CD14-positive monocyte (primary cell): ENCODE measurements around the gene OXCT1. TPM values are rescaled to one million over a fixed set of nuclear protein-coding genes. Genes with fewer than 3 reads are reported as not detected.

Experiments used
- DNase-seq, 3 donors: peaks; one replicate each; pipeline ENCODE4 v3.0.0-alpha.2; 2011 to 2022
- H2AFZ ChIP-seq: 2 replicates; pipeline ENCODE4 v1.6.0; 2012; ENCODE audit warnings: mild to moderate bottlenecking, low read depth, low read length, inconsistent platforms; ENCODE audit not compliant: insufficient read depth, poor library complexity, severe bottlenecking
- H3K27ac ChIP-seq, 2 donors: 1 replicate in 1 of 2; 2 replicates in 1 of 2; pipeline ENCODE4 v1.5.1; 2012 to 2013; ENCODE audit warnings: low read length in 2 of 2, control low read depth in 1 of 2, inconsistent platforms in 1 of 2, low read depth in 1 of 2, mild to moderate bottlenecking in 1 of 2
- H3K27me3 ChIP-seq, 2 donors: one replicate each; pipeline versions ENCODE4 v1.6.0 to v1.6.1; 2011 to 2013; ENCODE audit warnings: low read length in 2 of 2; ENCODE audit not compliant: control insufficient read depth in 2 of 2, insufficient read depth in 2 of 2
- H3K36me3 ChIP-seq, 2 donors: replicated peaks in 1 of 2; 1 replicate in 1 of 2; 2 replicates in 1 of 2; pipeline versions ENCODE4 v1.5.1 to v1.6.1; 2012 to 2013; ENCODE audit warnings: low read length in 2 of 2, control low read depth in 1 of 2, inconsistent platforms in 1 of 2, mild to moderate bottlenecking in 1 of 2; ENCODE audit not compliant: insufficient read depth in 2 of 2, control insufficient read depth in 1 of 2
- H3K4me1 ChIP-seq, 2 donors: 1 replicate in 1 of 2; 2 replicates in 1 of 2; pipeline versions ENCODE4 v1.5.1 to v1.6.1; 2012 to 2013; ENCODE audit warnings: low read length in 2 of 2, control low read depth in 1 of 2, inconsistent platforms in 1 of 2, mild to moderate bottlenecking in 1 of 2, moderate library complexity in 1 of 2; ENCODE audit not compliant: insufficient read depth in 2 of 2, control insufficient read depth in 1 of 2
- H3K4me2 ChIP-seq: replicated peaks from 2 replicates; pipeline ENCODE3; 2012; ENCODE audit warnings: low read length, moderate library complexity, mild to moderate bottlenecking; ENCODE audit not compliant: poor library complexity, severe bottlenecking; ENCODE audit errors: extremely low read depth
- H3K4me3 ChIP-seq, 3 experiments: fragments of 200-600 bp in 1 of 3; sonication (generic) in 1 of 3; replicated peaks in 1 of 3; 1 replicate in 2 of 3; 2 replicates in 1 of 3; pipeline ENCODE4 v1.5.1; 2011 to 2013; ENCODE audit warnings: low read length in 3 of 3, mild to moderate bottlenecking in 3 of 3, control low read depth in 2 of 3, low read depth in 2 of 3, inconsistent platforms in 1 of 3, moderate library complexity in 1 of 3
- H3K79me2 ChIP-seq: 2 replicates; pipeline ENCODE4 v1.6.0; 2012; ENCODE audit warnings: mild to moderate bottlenecking, control low read depth, inconsistent platforms, low read length, moderate library complexity; ENCODE audit not compliant: insufficient read depth
- H3K9ac ChIP-seq: 2 replicates; pipeline ENCODE4 v1.6.0; 2017; ENCODE audit warnings: low read length, mild to moderate bottlenecking; ENCODE audit not compliant: insufficient read depth, poor library complexity, severe bottlenecking
- H3K9me3 ChIP-seq, 2 donors: replicated peaks in 1 of 2; 1 replicate in 1 of 2; 2 replicates in 1 of 2; pipeline versions ENCODE4 v1.5.1 to v1.6.1; 2012 to 2013; ENCODE audit warnings: low read length in 2 of 2, control low read depth in 1 of 2; ENCODE audit not compliant: control insufficient read depth in 1 of 2, insufficient read depth in 1 of 2
- H4K20me1 ChIP-seq: 2 replicates; pipeline ENCODE4 v1.6.0; 2012; ENCODE audit warnings: mild to moderate bottlenecking, low read length, control low read depth, moderate library complexity; ENCODE audit not compliant: insufficient read depth
- H3K27ac Mint-ChIP-seq, 7 donors: one replicate each; pipeline ENCODE4 v1.8.0; 2020; ENCODE audit warnings: mild to moderate bottlenecking in 7 of 7, mixed read lengths in 7 of 7, moderate library complexity in 6 of 7, inconsistent platforms in 2 of 7
- H3K27me3 Mint-ChIP-seq, 3 donors: one replicate each; pipeline ENCODE4 v1.8.0; 2021 to 2022; ENCODE audit warnings: low read depth in 3 of 3, mild to moderate bottlenecking in 3 of 3, mixed read lengths in 3 of 3, moderate library complexity in 3 of 3, inconsistent platforms in 1 of 3
- H3K36me3 Mint-ChIP-seq, 2 donors: one replicate each; pipeline ENCODE4 v1.8.0; 2020; ENCODE audit warnings: mixed read lengths in 2 of 2, inconsistent platforms in 1 of 2, mild to moderate bottlenecking in 1 of 2
- H3K4me1 Mint-ChIP-seq: one replicate; pipeline ENCODE4 v1.8.0; 2020; ENCODE audit warnings: mild to moderate bottlenecking, mixed read lengths
- H3K4me3 Mint-ChIP-seq, 2 donors: one replicate each; pipeline ENCODE4 v1.8.0; 2020; ENCODE audit warnings: mild to moderate bottlenecking in 2 of 2, mixed read lengths in 2 of 2, moderate library complexity in 1 of 2
- H3K9me3 Mint-ChIP-seq, 7 donors: one replicate each; pipeline ENCODE4 v1.8.0; 2020 to 2022; ENCODE audit warnings: mixed read lengths in 7 of 7, mild to moderate bottlenecking in 6 of 7, moderate library complexity in 6 of 7, inconsistent platforms in 2 of 7
- CTCF ChIP-seq: fragments of 200-600 bp; IDR thresholded peaks from one replicate; pipeline ENCODE4 v1.8.0; 2022; ENCODE audit warnings: antibody characterized with exemption, mild to moderate bottlenecking
- WGBS: methylation state at CpG from one replicate; pipeline ENCODE4 v1.1.5; 2013; ENCODE audit warnings: missing lambda C conversion rate; ENCODE audit not compliant: insufficient coverage; 5-methylcytosine and 5-hydroxymethylcytosine counted together
- intact Hi-C, 2 donors: fragments of 100-400 bp; cut with micrococcal nuclease; formaldehyde crosslinking; loops; one replicate each; pipeline versions ENCODE4 v1.15.0 to v1.15.1; 2023
- polyA plus RNA-seq, 3 donors: library from polyadenylated mRNA; depleted of rRNA in 1 of 3; unstranded in 2 of 3; stranded (reverse) in 1 of 3; fragments of 300-500 nt in 2 of 3; fragments of >200 nt in 1 of 3; fragmentation: Illumina TruSeq in 2 of 3; gene quantifications; 1 replicate in 2 of 3; 2 replicates in 1 of 3; pipeline ENCODE4 v1.2.3, GENCODE V29; 2012 to 2021

The OXCT1 gene
- polyA plus RNA-seq, 3 donors, result 1.3 to 3.4 (median 1.9) TPM

DNA sequence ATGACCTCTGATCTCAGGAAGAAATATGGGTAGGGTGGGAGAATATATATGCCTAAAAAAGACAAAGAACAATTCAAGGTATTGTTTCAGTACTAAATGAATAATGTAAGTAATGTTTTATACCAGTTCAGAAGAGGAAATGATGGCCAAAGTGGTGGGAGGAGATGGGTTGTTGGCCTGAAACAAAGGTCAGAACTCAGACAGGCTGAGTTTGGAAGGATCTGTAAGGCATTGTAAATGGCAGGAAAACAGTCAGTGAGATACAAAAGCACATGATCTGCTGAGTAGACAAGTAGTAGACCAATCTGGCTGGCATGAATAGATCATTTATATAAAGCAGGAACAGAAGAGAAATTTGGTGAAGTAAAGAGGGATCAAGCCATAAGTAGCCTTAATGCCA, 184.0 kb downstream of the OXCT1 start:
- no peak overlapping the region for H3K27ac ChIP-seq
- Mint-ChIP-seq H3K27me3 (peaks cover 0 to 2% (median 0%) of the 10 kb centered on the region in 3 donors), H3K27ac (no peak overlapping the region), H3K36me3 (no peaks in the 10 kb centered on the region), H3K4me1 (no peaks in the 10 kb centered on the region), H3K4me3 (no peak overlapping the region), H3K9me3 (peaks cover 0 to 6% (median 0%) of the 10 kb centered on the region in 7 donors)
- H3K36me3 ChIP-seq, result no peaks in the 10 kb centered on the region
- TF ChIP-seq CTCF, result no peak
- H3K4me3 ChIP-seq, result no peak overlapping the region
- no peak overlapping the region for H3K9ac ChIP-seq
- intact Hi-C loops, result no loop called here
- H3K4me2 ChIP-seq, result no peak overlapping the region
- DNase-seq, result no peak
- H3K79me2 ChIP-seq, result no peaks in the 10 kb centered on the region
- H3K4me1 ChIP-seq, result no peaks in the 10 kb centered on the region
- H2AFZ ChIP-seq, result no peak overlapping the region
- H4K20me1 ChIP-seq, result no peaks in the 10 kb centered on the region
- no peaks in the 10 kb centered on the region for H3K27me3 ChIP-seq
- no peaks in the 10 kb centered on the region for H3K9me3 ChIP-seq

- no peaks in the 10 kb centered on the region for H3K36me3 ChIP-seq
- no peak overlapping the region for H3K27ac ChIP-seq
- no peak for DNase-seq
- H4K20me1 ChIP-seq, result no peaks in the 10 kb centered on the region
- no peaks in the 10 kb centered on the region for H3K9me3 ChIP-seq
- TF ChIP-seq CTCF, result no peak
- H3K4me3 Mint-ChIP-seq, result no peak overlapping the region
- WGBS, result 50% methylated on average over 2 of the region's 3 CpGs
- H3K27me3 Mint-ChIP-seq, result no peaks in the 10 kb centered on the region
- no peak overlapping the region for H3K4me3 ChIP-seq
- H3K36me3 Mint-ChIP-seq, result no peaks in the 10 kb centered on the region
- intact Hi-C loops, result no loop called here
- no peak overlapping the region for H3K27ac Mint-ChIP-seq
- H3K9me3 Mint-ChIP-seq, result peaks cover 0 to 6% (median 0%) of the 10 kb centered on the region in 7 donors
- no peaks in the 10 kb centered on the region for H3K27me3 ChIP-seq
- H2AFZ ChIP-seq, result no peak overlapping the region
- H3K4me1 ChIP-seq, result no peaks in the 10 kb centered on the region
- no peaks in the 10 kb centered on the region for H3K79me2 ChIP-seq
- no peak overlapping the region for H3K4me2 ChIP-seq
- H3K4me1 Mint-ChIP-seq, result no peaks in the 10 kb centered on the region
- no peak overlapping the region for H3K9ac ChIP-seq
Measured at GRCh38 chr5:41683181-41683580, 187.0 kb downstream of the OXCT1 start.
